GM19099 (cell line): ENCODE results near the gene ATAD2B.

Source experiments
- POLR2A ChIP-seq: IDR thresholded peaks from 3 replicates; pipeline ENCODE4 v1.6.1; 2011; ENCODE audit warnings: low read depth; ENCODE audit not compliant: insufficient read length; ENCODE audit errors: extremely low read depth

Gene ATAD2B

DNA sequence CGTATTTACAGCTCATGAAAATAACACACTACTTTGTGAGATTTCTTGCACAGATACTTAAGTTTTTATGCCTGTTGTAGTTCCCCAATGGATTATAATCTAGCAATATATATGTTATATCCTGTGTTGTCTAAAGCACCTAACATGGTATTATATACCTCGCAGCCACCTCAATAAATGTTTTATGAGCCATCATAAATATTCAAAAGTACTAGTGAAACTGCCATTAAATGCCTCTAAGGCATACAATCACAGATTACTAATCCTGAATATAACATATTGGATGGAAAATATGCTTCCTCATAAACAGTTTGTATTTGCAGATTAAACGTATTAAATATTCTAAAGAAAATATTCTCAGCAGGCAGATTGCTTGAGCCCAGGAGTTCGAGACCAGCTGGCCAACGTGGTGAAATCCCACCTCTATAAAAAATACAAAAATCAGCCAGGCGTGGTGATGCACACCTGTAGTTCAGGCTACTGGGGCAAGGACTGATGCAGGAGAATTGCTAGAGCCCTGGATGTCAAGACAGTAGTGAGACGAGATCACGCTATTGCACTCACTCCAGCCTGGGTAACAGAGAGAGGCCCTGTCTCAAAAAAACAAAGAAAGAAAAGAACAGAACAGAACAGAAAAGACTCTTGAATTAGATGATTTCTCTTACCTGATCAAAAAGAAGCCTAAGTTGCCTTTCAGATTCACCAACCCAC lies 64.1 kb downstream of the ATAD2B start:
- no peak for TF ChIP-seq POLR2A

DNA sequence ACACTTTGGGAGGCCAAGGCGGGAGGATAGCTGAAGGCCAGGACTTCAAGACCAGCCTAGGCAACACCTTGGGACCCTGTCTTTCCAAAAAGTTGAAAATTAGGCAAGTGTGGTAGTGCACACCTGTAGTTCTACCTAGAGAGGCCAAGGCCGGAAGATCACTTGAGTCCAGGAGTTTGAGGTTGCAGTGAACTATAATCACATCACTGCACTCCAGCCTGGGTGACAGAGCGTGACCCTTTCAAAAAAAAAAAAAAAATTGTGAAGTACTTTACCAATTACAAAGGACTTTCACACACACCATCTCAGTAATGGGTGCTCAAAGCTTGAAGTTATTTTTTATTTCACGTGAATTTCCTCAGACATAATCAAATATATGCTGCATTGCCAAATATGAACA lies 65.0 kb downstream of the ATAD2B start:
- no peak for TF ChIP-seq POLR2A

DNA sequence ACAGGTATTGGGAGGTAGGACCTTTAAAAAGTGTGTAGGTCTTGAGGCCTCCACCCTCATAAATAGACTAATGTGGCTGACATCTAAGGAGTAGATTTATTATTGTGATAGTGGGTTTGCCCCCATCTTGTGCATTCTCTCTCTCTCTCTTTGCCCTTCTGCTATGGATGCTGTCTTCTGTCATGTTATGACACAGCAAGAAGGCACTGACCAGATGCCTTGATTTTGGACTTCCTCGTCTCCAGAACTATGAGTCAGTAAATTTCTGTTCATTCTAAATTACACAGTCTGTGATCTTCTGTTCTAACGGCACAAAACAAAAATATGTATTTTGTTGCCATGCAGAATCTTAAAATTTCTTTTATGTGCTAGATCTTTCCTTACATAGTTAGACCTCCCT lies 66.9 kb downstream of the ATAD2B start:
- no peak for TF ChIP-seq POLR2A

DNA sequence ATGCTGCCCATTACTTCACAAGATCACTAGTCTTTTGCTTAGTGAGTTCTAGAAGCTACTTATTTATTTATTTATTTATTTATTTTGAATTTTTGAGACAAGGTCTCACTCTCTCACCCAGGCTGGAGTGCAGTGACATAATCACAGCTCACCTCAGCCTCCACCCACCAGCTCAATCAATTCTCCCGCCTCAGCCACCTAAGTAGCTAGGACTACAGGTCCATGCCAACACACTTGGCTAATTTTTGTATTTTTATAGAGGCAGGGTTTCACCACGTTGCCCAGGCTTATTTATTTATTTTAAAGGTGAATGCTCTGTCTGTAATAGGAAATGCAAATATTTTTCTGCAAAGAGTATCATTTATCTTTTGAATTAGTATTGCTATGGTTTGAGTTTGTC lies 67.7 kb downstream of the ATAD2B start:
- no peak for TF ChIP-seq POLR2A

DNA sequence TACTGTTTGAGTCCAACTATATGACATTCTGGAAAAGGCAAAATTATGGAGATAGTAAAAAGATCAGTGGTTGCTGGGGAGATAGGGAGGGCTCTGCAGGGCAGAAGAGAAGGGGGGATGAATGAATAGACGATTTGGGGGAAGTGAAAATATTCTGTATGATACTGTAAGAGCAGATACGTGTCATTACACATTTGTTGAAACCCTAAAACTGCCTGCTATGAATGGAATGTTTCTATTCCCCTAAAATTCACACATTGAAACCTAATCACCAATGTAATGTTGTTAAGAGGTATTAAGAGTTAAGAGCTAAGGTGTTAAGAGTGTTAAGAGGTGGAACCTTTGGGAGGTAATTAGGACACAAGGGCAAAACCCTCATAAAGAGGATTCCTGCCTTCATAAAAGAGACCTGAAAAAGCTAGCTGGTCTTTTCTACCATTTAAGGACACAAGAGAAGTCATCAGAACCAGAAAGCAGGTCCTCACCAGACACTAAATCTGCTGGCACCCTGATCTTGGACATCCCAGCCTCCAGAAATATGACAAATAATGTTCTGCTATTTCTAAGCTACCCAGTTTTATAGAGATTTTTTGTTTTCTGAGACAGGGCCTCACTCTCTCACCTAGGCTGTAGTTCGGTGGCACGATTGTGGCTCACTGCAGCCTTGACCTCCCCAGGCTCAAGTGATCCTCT lies 76.2 kb downstream of the ATAD2B start:
- no peak for TF ChIP-seq POLR2A

DNA sequence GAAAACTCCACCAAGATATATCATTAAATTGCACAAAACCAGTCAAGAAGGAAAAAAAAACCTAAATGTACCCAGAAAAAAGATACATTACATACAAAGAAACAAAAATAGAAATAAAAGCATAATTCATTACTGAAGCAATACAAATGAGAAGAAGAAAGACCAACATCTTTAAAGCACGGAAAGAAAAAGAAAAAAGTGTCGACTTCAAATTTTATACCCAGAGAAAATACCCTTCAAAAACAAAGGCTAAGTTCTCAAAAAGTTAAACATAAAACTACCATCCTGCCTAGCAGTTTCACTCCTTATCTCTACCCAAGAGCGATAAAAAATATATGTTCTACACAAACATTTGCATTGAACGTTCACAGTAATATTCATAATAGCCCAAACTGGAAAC lies 82.0 kb downstream of the ATAD2B start:
- TF ChIP-seq POLR2A = no peak

DNA sequence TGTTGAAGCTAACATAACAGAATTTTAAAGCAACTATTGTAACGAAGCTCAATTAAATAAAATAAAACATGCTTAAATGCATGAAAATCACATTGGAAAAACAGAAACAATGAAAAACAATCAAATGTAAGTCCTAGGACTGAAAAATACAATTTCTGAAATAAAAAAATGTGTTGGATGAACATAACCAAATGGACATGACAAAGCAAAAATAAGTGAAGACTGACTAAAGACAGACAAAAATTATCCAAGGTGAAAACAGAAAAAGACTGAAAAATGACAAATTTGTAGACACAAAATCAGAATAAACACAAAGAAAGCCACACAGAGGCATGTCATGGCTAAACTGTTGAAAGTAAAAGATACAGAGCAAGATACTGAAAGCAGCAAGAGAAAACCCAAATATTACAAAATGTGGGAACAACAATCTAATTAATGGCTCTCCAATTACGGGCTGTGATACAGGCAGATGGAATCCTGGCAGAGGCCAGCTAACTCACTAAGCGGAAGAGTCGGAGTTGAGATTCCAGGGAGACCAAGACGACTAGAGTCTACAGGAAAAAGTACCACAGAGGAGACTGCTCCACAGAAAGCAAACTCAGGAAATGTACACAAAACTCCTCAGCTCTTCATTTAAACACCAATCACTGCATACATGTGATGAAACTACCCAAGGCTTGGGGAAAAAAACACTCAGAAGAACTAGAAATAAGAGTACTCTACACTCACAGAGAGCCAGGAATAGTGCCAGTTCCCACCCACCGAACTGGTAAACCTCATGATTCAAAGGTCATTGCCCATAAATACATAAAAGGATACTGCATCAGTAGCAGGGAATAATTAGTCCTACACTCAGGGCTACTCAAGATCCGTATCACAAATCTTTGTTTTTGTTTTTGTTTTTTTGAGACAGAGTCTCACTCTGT lies 83.6 kb downstream of the ATAD2B start:
- TF ChIP-seq POLR2A = no peak

DNA sequence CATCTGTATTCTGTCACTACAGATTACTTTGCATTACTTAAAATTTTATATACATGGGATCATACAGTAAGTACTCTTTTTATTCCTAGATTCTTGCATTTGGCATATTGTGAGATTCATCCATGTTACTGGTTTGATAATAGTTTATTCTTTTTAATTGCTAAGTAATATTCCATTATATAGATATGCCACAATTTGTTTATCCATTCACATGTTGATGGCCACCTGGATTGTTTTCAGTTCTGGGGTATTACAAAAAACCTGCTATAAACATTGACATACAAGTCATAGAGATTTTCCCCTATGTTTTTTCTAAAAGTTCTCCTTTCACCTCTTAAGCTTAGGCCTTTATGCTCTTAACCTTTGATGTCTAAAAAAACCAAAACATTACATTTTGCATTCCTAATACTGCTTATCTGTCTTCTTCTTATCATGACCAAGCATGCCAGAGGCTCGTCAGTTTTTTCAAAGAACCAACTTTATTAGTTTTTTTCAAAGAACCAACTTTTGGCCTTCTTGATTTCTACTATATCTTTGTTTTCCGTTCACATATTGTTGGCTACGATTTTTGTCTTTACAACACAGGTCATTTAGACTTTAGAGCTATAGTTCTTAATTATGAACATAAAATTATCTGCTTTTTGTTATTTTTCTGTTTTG lies 86.9 kb downstream of the ATAD2B start:
- TF ChIP-seq POLR2A = no peak

DNA sequence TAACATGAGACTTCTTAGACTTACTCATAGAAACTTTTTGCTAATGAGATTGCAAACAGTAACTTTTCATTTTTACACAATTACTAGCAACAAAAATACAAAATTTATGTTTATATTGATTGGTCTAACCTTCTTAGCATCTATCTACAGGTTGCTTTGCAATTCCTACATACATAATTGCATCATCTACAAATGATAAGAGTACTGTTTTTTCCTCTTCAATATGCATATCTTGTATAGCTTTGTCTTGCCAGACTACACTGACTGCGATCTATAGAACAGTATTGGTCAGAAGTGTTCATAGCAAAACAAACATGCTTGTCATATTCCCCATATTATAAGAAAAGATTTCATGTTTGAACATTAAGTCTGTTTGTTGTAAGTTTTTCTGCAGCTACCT lies 87.9 kb downstream of the ATAD2B start:
- TF ChIP-seq POLR2A = no peak

DNA sequence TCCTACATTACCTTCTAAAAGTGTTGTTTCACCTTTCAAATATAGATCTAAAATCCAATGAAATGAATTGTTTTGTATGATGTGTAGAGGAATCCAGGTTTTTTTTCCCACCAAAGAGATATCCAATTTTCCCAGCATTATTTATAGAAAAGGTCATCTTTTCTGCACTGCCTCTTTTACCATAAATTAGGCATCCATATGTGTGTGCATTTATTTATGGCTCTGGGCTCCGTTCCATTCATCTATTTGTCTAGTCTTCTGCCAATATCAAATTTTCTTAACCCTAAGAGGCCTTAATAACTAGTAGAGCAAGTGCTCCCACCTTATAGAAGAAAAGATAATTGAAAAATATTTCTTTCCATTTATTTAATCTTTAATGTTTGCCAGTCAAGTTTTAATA lies 88.3 kb downstream of the ATAD2B start:
- no peak for TF ChIP-seq POLR2A

DNA sequence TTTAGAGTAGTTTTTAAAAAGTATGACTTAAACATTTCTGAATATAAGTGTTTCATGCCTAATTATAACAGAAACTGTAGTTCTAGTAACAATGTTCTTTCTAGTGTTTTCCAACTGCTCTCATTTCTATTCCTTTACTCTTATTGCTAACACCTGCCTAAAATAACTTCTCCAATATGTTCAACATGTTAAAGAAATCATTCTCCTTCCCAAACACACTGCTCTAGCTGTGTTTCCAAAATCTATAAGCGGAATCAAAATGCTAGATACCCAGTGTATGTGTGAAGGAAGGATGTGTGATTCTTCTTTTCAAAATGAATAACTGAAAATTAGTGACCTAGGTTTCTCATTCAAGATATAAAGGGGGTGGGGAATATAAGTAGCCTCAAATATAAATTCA lies 89.1 kb downstream of the ATAD2B start:
- no peak for TF ChIP-seq POLR2A

DNA sequence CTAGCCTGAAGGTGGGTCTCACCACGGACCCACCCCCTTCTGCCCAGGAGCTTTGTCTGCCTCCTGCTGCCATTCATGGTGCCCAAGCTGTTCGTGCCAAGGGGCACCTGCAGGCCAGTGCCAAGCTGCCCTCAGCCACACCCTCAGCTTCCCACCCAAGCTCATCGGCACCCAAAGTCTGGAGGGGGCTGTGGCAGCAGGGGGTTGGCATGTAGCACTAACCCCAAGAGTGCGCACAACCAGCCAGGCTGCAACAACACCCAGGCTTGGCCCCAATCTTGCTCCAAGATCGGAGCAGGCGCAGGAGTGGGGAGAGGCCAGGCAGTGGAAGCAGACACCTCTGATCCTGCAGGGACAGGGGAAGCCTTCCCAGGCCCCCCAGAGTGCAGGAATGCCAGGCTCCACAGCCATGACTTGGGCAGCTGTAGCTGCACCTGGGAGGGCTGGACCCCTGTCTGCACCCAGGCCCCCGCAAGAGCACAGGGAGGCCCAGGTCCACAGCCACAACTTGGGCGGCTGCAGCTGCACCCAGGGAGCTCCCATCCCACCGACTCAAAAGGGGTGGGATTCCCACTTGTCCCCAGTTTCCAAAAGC lies 89.9 kb downstream of the ATAD2B start:
- TF ChIP-seq POLR2A = no peak

DNA sequence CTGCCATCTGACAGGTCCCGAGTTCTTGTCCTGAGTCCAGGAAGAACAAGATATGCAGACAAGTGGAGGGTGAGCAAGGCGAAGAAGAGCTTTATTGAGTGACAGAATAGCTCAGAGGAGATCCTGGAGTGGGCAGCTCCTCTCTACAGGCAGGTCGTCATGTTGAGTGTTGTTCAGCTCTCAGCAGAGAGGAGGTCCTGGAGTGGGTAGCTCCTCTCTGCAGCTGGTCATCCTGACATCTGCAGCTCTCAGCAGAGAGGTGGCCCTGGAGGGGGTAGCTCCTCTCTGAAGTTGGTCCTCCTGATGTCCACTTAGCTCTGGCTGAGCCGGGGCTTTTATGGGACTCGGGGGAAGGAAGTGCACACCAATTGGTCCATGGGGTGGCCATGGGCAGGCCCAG lies 90.4 kb downstream of the ATAD2B start:
- no peak for TF ChIP-seq POLR2A

DNA sequence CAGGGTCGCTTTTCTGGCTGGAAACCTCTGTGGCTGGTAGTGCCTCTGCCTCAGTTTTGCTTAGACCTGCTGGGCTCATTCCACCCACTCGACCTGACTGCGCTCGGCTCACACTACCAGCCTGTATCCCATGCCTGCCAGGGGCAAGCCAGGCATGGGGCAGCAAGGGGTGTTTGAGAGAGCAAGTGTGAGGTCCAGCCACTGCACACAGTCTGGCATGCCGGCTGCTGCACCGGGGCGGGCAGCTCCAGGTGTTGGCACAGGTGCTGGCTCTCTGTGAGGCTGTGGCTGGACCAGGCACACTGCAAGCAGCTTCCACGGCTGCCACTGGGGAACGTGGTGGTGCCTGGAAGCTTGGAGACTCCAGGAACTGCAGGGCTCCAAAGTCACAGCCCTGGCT lies 90.9 kb downstream of the ATAD2B start:
- no peak for TF ChIP-seq POLR2A

DNA sequence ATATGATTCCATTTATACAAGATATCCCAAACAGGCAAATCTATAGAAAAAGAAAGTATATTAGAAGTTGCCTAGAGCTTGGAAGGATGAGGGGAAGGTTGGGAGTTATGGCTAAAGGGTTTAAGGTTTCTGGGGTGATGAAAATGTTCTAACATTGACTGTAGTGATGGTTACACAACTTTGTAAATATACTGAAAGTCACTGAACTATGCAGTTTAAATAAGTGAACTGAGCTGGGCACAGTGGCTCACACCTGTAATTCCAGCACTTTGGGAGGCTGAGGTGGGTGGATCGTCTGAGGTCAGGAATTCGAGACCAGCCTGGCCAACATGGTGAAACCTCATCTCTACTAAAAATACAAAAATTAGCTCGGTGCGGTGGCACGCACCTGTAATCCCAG lies 91.5 kb downstream of the ATAD2B start:
- TF ChIP-seq POLR2A = no peak
